Uterus (tissue), 2 donors: Measurements from ENCODE around the gene ABCA6.

ENCODE experiments used
- POLR2A ChIP-seq, 2 donors: fragments of 450-650 bp; IDR thresholded peaks; one replicate each; pipeline ENCODE4 v1.6.1; 2016; ENCODE audit warnings: antibody characterized with exemption in 2 of 2, mild to moderate bottlenecking in 1 of 2, moderate library complexity in 1 of 2
- TF ChIP-seq, protein P1 (sequence below), 4 experiments: fragments of 200-600 bp in 2 of 4; fragments of 450-650 bp in 2 of 4; sonication (generic) in 2 of 4; IDR thresholded peaks; one replicate each; pipeline ENCODE4 v1.5.1; 2016 to 2019; ENCODE audit warnings: antibody characterized with exemption in 4 of 4, mild to moderate bottlenecking in 2 of 4, moderate library complexity in 1 of 4

- TF ChIP-seq, protein P1, sequence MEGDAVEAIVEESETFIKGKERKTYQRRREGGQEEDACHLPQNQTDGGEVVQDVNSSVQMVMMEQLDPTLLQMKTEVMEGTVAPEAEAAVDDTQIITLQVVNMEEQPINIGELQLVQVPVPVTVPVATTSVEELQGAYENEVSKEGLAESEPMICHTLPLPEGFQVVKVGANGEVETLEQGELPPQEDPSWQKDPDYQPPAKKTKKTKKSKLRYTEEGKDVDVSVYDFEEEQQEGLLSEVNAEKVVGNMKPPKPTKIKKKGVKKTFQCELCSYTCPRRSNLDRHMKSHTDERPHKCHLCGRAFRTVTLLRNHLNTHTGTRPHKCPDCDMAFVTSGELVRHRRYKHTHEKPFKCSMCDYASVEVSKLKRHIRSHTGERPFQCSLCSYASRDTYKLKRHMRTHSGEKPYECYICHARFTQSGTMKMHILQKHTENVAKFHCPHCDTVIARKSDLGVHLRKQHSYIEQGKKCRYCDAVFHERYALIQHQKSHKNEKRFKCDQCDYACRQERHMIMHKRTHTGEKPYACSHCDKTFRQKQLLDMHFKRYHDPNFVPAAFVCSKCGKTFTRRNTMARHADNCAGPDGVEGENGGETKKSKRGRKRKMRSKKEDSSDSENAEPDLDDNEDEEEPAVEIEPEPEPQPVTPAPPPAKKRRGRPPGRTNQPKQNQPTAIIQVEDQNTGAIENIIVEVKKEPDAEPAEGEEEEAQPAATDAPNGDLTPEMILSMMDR (IDR thresholded peaks at IDR 0.05): no peak
- TF ChIP-seq POLR2A (IDR thresholded peaks at IDR 0.05): no peak
Observed at GRCh38 chr17:69069226-69069750, 72.4 kb downstream of the ABCA6 start.
